Psoas muscle (tissue), 8 donors: Measurements from ENCODE around the gene NFASC. TPM values are rescaled to one million over a fixed set of nuclear protein-coding genes. Genes with fewer than 3 reads are reported as not detected.

Source experiments
- ATAC-seq, 4 donors: fragments of 200-7000 bp; cut with Tn5 transposase; one replicate each; pipeline ENCODE4 v1.9.1; 2020; ENCODE audit warnings: moderate library complexity in 3 of 4, mild to moderate bottlenecking in 2 of 4
- DNase-seq, 2 donors: peaks; one replicate each; pipeline ENCODE4 v3.0.0-alpha.2; 2020
- H3K27ac ChIP-seq: fragments of 200-600 bp; one replicate; pipeline ENCODE4 v1.8.0; 2022
- H3K27me3 ChIP-seq, 3 donors: fragments of 200-600 bp in 1 of 3; one replicate each; pipeline versions ENCODE4 v1.6.1 to v1.8.0; 2013 to 2022; ENCODE audit warnings: low read length in 2 of 3, mild to moderate bottlenecking in 2 of 3, moderate library complexity in 1 of 3; ENCODE audit not compliant: insufficient read depth in 3 of 3
- H3K36me3 ChIP-seq, 2 donors: fragments of 200-600 bp in 1 of 2; one replicate each; pipeline versions ENCODE4 v1.6.1 to v1.8.0; 2013 to 2022; ENCODE audit warnings: low read depth in 1 of 2, mild to moderate bottlenecking in 1 of 2, moderate library complexity in 1 of 2; ENCODE audit not compliant: insufficient read depth in 1 of 2
- H3K4me1 ChIP-seq: fragments of 200-600 bp; one replicate; pipeline ENCODE4 v1.8.0; 2022
- H3K4me3 ChIP-seq: fragments of 200-600 bp; one replicate; pipeline ENCODE4 v1.8.0; 2022; ENCODE audit warnings: mild to moderate bottlenecking
- H3K9me3 ChIP-seq: fragments of 200-600 bp; one replicate; pipeline ENCODE4 v1.8.0; 2022
- CTCF ChIP-seq: fragments of 200-600 bp; IDR thresholded peaks from one replicate; pipeline ENCODE4 v1.8.0; 2022; ENCODE audit warnings: antibody characterized with exemption
- WGBS, 3 donors: extraction: QIAGEN DNeasy Blood & Tissue Kit; methylation state at CpG; one replicate each; pipeline versions ENCODE4 v1.1.6 to v1.1.7; 2013; 5-methylcytosine and 5-hydroxymethylcytosine counted together
- intact Hi-C, 2 donors: fragments of 100-400 bp; cut with DNase I; formaldehyde crosslinking; loops; one replicate each; pipeline versions ENCODE4 v1.11.0 to v1.14.2; 2022
- polyA plus RNA-seq, 3 donors: library from polyadenylated mRNA; stranded (reverse); fragments of 200-250 nt; gene quantifications; one replicate each; pipeline ENCODE4 v1.2.3, GENCODE V29; 2013
- total RNA-seq, 4 donors: library from RNA; stranded (reverse); fragmentation: NEBNext Ultra II Directional in 2 of 4; extraction: Animal tissue kit (Norgen Biotek cat#: 25700) in 2 of 4; gene quantifications; one replicate each; pipeline versions ENCODE4 v1.2.1 to v1.2.4, GENCODE V29; 2021 to 2023
- donor health status: healthy with polysubstance abuse.
- donor health status: DM: no; HTN: no; CAD: no; lungs with moderate emphysema.
- donor health status: Bipolar disorder and iron deficiency.
- donor health status: healthy.
- donor health status: DM: yes; HTN: yes; CAD: no.
- donor health status: DM: no; HTN: no; CAD: no.
- donor health status: DM: no; HTN: no; CAD: no.
- donor health status: DM: yes; HTN: yes; CAD: no.

Gene NFASC
- total and polyA plus RNA-seq, 7 donors, result 0.46 to 7.5 (median 0.90) TPM

DNA sequence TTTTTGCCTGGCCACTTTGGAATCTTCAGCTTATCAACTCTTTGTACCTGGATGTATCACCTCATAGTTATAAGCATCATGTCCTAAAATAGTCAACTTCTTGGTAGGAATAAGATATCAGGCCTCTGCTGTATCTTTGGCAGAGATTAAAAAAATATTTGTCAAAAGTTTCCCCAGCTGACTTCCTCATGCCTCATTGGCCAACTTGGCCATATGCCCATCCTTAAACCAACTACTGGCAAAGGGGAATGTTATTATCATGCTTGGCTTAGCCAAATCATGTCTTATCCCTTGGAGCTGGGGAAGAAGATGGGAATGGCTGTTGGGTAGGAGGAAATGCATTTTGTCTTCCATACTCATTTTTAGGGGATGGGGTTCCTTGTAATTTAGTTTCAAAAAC is 23.4 kb downstream of the NFASC start:
- H3K27me3 ChIP-seq, result peaks cover 0 to 8% (median 0%) of the 10 kb centered on the region in 3 donors
- no peak for TF ChIP-seq CTCF
- no peak overlapping the region for H3K27ac ChIP-seq
- H3K9me3 ChIP-seq, result no peaks in the 10 kb centered on the region
- intact Hi-C loops, result loop anchor here in 1 of 2 donors (5.0 kb wide), 1 partner anchor 33 kb away; no protein-coding TSS in a partner anchor
- DNase-seq (no peak), ATAC-seq (no peak)
- H3K4me3 ChIP-seq, result no peak overlapping the region
- H3K36me3 ChIP-seq, result no peaks in the 10 kb centered on the region
- H3K4me1 ChIP-seq, result no peaks in the 10 kb centered on the region

- Histone ChIP-seq H3K27me3 (peaks cover 0 to 12% (median 0%) of the 10 kb centered on the region in 3 donors), H3K27ac (no peak overlapping the region)
- ATAC-seq, result no peak
These were observed 23.9 kb downstream of the NFASC start for GRCh38 chr1:204894606-204895005.

GRCh38 chr1:204896023-204896422 is 25.4 kb downstream of the NFASC start:
- H3K27me3 ChIP-seq, result peaks cover 0 to 19% (median 3%) of the 10 kb centered on the region in 3 donors

More at GRCh38 chr1:204894606-204895005, 23.9 kb downstream of the NFASC start:
- no peak for DNase-seq
- H3K9me3 ChIP-seq, result no peaks in the 10 kb centered on the region
- 70 to 83% (median 83%) methylated on average over 1 of the region's 1 CpG for WGBS, 3 donors
- no peaks in the 10 kb centered on the region for H3K36me3 ChIP-seq
- H3K4me3 ChIP-seq, result no peak overlapping the region
- intact Hi-C loops, result loop anchor here in 1 of 2 donors (5.0 kb wide), 1 partner anchor 33 kb away; no protein-coding TSS in a partner anchor
- TF ChIP-seq CTCF, result no peak
- H3K4me1 ChIP-seq, result no peaks in the 10 kb centered on the region

GRCh38 chr1:204896787-204897469 is 26.3 kb downstream of the NFASC start:
- H3K4me3 ChIP-seq, result no peak overlapping the region
- DNase-seq, result no peak
- TF ChIP-seq CTCF, result no peak
- no peak overlapping the region for H3K27ac ChIP-seq
- H3K4me1 ChIP-seq, result no peaks in the 10 kb centered on the region
- peaks cover 0 to 19% (median 3%) of the 10 kb centered on the region in 3 donors for H3K27me3 ChIP-seq
- intact Hi-C loops, result no loop called here
- no peak for ATAC-seq
- 90 to 91% (median 91%) methylated on average over 5 of the region's 5 CpGs for WGBS, 3 donors
- no peaks in the 10 kb centered on the region for H3K36me3 ChIP-seq
- H3K9me3 ChIP-seq, result no peaks in the 10 kb centered on the region

More at GRCh38 chr1:204896023-204896422, 25.4 kb downstream of the NFASC start:
- H3K9me3 ChIP-seq, result no peaks in the 10 kb centered on the region
- intact Hi-C loops, result no loop called here
- H3K36me3 ChIP-seq, result no peaks in the 10 kb centered on the region
- H3K27ac ChIP-seq, result no peak overlapping the region
- no peaks in the 10 kb centered on the region for H3K4me1 ChIP-seq
- whole genome bisulfite sequencing, 3 donors, result 84 to 90% (median 86%) methylated on average over 6 of the region's 6 CpGs
- DNase-seq (no peak), ATAC-seq (no peak)
- no peak for TF ChIP-seq CTCF
- no peak overlapping the region for H3K4me3 ChIP-seq
